Superior temporal gyrus (tissue), 1 donor: Measurements from ENCODE around the gene ETDC.
"Not testable (repeated sequence)": the region's sequence is repeated elsewhere in the genome, so short reads cannot be mapped to it uniquely, and the experiment has no call there.

Experiments used
- DNase-seq: peaks from one replicate; pipeline ENCODE4 v3.0.0-alpha.2; 2016; ENCODE audit errors: extremely low spot score

Gene ETDC

GRCh38 chrX:135309430-135309923 lies at the start of gene ETDC:
Gene ETDC, plus strand, starts transcription at chrX:135309480. Its CDS starts 0 bp downstream, at chrX:135309480.
- DNase-seq: no peak

- DNase-seq: not testable (repeated sequence)
Measured at GRCh38 chrX:135260976-135261375, 48.3 kb upstream of the ETDC start.

GRCh38 chrX:135263376-135263775 lies 45.9 kb upstream of the ETDC start:
- not testable (repeated sequence) for DNase-seq

- no peak for DNase-seq
Measured at GRCh38 chrX:135264206-135264605, 45.1 kb upstream of the ETDC start.

- DNase-seq: no peak
Measured at GRCh38 chrX:135273162-135273561, 36.1 kb upstream of the ETDC start.

GRCh38 chrX:135275973-135276372 lies 33.3 kb upstream of the ETDC start:
- DNase-seq: no peak

GRCh38 chrX:135287266-135287823 lies 21.9 kb upstream of the ETDC start:
- no peak for DNase-seq

GRCh38 chrX:135295238-135295943 lies 13.9 kb upstream of the ETDC start:
- peak; percentile 57 for DNase-seq

- DNase-seq: no peak
Measured at GRCh38 chrX:135295944-135296305, 13.4 kb upstream of the ETDC start.

- DNase-seq: no peak
Measured at GRCh38 chrX:135302269-135302873, 6.9 kb upstream of the ETDC start.

GRCh38 chrX:135304741-135305140 lies 4.5 kb upstream of the ETDC start:
- no peak for DNase-seq

GRCh38 chrX:135307171-135307570 lies 2.1 kb upstream of the ETDC start:
- DNase-seq: no peak

GRCh38 chrX:135308345-135308855 lies 880 bp upstream of the ETDC start:
- no peak for DNase-seq

- no peak for DNase-seq
Measured at GRCh38 chrX:135315864-135316263, 6.6 kb downstream of the ETDC start.

- no peak for DNase-seq
Measured at GRCh38 chrX:135324463-135324862, 15.2 kb downstream of the ETDC start.

GRCh38 chrX:135325036-135325818 lies 15.9 kb downstream of the ETDC start:
- DNase-seq: not testable (repeated sequence)

GRCh38 chrX:135327299-135327698 lies 18.0 kb downstream of the ETDC start:
- no peak for DNase-seq

GRCh38 chrX:135328421-135329005 lies 19.2 kb downstream of the ETDC start:
- no peak for DNase-seq

GRCh38 chrX:135330706-135331105 lies 21.4 kb downstream of the ETDC start:
- no peak for DNase-seq

- DNase-seq: no peak
Measured at GRCh38 chrX:135331525-135331924, 22.2 kb downstream of the ETDC start.

GRCh38 chrX:135340831-135341230 lies 31.6 kb downstream of the ETDC start:
- DNase-seq: no peak
